Kidney glomerular epithelial cell (primary cell): ENCODE measurements around the gene GOLIM4.
"Not testable (repeated sequence)": the region's sequence is repeated elsewhere in the genome, so short reads cannot be mapped to it uniquely, and the experiment has no call there.

Source experiments
- DNase-seq: peaks from one replicate; lab custom pipeline; 2025; lab: John Stamatoyannopoulos, UW

The GOLIM4 gene

DNA sequence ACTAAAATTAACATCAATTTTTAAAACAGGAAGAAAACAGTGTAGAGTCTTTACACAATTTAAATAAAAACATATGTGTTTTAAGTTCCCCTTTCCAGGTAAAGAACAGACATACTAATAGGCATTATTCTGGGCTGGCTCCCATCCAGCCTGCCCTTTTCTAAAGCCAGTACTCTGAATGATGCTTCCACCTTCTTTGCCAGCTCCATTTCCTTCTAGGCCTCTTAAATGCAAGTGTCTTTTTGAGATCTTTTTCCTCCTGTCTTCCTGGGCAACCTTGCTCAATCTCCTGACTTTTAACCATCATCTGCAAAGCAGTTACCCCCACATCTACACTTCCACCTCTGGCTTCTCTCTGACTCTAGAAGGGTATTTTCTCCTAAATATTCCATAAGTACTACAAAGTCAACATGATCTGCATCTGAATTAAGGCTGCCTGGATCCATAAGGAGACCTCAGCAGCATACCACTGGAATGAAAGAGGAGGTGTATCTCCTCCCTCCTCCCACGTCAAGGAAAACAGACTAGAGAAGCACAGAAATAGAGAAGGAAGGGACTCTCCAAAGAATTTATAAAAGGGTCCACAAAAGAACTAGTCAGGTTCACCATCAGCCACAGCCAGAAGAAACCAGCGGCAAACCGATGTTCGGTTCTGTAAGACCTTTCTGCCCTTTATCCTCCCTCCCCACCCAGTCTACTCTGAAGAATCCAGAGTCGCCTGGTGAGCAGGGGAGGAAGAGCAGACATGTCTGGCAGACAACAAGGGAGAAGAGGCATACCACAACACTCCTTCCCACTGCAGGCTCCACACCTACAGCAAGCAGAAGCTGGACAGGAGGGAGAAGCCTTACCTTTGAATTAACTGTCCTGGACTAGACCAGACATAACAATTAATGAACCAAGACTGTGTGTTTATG, 47.1 kb downstream of the GOLIM4 start:
- peak; percentile 21 for DNase-seq

DNA sequence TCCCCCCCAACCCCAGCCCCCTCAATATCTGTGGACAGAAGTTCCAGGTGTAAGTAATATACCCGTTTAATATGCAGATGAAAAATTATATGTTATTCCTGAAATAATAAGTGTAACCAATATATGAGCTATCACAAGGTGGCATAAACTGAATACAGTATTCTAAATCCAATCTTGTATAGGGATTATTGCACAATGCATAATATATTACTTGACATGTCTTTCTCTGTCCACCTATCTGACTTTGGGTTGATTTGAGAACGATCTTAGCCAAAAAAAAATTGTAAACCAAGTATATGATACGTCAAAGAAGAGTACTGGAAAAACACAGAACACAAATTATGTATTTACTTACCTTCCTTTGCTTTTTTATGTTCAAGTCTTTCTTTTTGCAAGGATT, 47.8 kb downstream of the GOLIM4 start:
- no peak for DNase-seq

DNA sequence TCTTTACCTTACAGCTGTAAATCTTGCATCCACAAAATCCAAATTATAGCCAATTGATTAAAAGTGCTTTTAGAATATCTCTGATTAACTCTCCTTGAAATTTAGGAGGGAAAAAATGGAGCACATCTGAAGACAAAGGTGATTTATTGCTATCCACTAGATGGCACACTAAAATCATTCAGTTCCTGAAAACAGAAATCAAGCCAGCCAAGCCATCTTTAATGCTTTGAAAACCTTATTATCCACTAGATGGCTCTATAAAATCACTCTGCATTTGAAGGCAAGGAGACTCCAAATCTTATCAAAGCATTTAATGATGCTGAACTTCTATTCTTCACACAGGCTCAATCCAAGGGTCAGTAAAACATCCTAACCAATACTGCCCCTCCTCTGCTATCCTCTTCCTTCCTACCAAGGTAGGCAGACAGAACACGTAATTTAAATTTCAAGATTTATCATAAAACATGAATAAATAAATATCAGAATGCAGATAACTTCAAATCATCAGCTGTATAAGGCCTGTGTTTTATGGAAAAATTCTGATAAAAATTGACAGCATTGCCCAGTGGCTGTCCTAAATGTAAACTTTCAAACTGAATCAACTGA, 48.4 kb downstream of the GOLIM4 start:
- peak; percentile 88 for DNase-seq

DNA sequence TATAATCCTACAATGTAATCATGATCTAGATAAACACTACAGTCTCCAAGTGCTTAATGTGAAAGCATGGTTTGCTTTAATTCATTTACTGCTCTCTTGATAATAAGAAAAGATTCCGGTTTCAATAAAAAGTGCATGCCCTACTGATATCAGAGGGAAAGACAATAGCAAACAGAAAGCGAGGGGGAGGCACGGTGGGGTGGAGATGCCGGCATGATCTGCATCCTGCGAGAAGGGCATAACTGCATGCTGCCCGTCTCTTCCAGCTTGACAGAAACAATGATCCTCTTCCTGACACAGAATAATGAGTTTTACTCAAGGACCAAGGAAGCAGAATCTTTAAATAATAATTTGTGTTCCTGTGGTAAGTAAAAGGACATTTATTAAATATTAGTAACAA, 51.7 kb downstream of the GOLIM4 start:
- DNase-seq = no peak

DNA sequence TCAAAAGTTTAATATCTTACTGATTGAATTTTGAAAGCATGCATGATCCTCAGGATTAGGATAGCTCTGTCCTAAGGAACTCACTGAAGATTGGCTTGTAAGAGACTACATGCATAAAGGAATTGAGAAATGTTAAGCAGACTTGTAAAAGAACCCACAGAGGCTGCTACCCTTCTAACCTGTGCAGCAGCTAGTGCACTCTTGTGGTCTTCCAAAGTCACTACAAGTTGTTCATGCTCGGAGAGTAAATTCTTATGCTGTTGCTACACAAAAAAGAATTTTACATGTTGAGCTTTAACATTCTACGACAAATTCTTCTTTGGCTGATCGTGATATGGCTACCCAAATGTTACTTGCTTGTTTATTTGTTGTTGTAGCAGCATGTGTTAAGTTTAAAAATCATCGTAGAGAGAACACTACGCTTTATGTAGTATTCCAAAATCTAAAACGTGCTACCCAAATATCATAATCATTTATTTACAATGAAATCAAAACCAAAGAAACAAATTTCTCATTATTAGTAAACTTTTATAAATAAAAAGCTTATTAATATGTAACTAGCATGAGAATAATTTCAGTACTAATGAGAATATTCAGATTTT, 55.0 kb downstream of the GOLIM4 start:
- DNase-seq = peak; percentile 10

DNA sequence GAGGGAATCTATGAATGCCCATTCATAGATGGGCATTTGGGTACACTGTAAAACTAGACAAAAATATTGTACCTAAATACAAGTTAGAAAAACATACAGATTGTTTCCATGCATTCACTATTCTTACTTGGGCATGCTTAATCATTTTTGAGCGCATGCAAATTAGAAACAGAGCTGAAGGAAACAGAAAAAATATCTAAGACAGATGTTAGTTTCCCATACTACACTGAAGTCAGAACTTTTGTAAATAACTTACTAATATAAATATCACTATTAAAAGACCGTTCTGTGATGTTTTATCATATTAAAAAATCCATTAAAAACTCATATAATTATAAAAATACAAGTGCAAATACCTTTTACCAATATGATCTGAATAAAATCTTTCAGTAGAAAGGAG, 58.7 kb downstream of the GOLIM4 start:
- DNase-seq = no peak

DNA sequence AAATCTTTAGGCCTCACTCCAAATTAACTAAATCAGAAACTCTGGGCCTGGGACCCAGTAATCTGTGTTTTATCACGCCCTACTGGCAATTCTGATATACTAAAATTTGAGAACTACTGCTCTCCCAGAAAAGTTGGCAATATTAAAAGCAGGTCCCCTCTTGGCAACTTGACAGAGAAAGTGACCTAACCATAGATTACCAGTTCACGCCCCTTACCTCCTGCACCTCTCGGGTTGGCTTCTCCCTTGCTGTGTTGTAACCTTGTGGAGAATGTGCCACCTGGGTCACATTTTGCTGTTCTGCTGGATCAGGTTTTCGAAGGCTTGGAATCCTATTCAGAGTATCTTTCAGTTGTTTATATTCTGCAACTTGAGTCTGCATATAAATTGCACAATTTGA, 59.1 kb downstream of the GOLIM4 start:
- no peak for DNase-seq

DNA sequence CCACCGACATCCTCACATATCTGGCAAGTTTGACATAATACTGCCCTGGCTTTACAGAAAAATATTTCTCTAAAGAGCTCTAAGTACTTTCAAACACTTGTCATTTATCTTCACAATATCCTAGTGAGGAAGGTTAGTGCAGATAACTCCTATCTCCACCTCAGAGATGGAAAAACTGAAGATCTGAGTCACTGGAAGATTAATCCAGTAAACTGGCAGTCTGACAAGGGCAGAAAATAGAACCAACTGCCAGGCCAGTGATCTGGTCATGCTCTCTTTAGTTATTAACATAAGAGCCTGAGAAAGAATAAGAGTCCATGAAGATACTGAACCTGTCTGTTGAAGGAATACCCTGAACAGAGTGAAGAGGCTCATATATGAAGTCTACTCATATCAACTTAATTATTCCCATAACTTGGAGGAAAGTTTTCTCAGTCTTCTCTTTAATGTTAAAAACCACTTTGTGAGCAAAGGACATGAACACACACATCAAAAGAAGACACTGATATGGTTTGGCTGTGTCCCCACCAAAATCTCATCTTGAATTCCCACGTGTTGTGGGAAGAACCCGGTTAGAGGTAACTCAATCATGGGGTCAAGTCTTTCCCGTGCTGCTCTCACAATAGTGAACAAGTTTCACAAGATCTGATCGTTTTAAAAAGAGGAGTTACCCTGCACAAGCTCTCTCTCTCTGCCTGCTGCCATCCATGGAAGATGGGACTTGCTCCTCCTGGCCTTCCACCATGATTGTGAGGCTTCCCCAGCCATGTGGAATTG, 61.4 kb downstream of the GOLIM4 start:
- DNase-seq = peak; percentile 59

DNA sequence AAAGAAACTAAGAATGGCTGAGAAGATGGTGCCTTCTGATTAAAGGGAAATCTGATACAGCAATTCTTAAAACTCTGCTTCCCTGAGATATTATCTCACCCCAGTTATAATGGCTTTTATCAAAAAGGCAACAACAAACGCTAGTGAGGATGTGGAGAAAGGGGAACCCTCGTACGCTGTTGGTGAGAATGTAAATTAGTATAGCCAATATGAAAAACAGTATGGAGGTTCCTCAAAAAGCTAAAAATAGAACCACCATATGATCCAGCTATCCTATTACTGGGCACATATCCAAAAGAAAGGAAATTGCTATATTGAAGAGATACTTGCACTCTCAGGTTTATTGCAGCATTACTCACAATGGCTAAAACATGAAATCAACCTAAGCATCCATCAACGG, 65.1 kb downstream of the GOLIM4 start:
- DNase-seq = no peak

DNA sequence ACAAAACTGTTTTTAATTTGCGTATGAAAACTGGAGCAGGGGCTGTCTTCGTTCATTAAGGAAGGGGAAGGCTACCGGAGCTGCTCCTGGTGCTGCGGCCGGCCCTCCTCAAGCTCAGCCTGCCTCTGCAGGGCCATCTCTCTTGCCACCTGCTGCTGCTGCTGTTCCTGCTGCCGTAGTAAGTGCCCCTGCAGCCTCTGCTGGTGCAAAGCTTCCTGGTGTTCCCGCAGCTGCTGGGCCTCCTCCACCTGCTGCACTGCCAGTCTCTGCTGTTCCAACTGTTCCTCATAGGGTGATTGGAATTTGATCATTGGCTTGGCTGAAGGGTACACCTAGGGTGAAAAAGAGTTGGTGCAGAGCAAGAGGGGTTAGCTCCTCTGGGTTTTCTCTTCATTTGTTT, 66.0 kb downstream of the GOLIM4 start:
- DNase-seq = no peak

DNA sequence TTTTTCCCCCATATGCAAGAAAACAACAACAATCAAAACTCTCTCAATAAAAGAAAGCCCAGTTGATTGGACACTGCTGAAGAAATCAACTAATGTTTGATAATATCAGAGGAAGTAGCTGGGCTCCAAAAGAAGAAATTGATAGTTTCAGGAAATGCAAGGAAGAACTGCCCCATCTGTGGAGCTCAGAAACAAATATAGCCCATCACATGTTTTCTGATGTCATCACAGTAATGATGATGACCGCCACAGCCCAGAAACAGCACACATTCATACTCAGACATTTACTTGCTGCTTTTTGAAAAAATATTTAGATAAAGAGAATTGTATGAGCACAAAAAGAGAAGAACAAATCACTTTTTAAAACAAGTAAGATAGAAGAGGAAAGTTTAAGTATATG, 67.6 kb downstream of the GOLIM4 start:
- no peak for DNase-seq

DNA sequence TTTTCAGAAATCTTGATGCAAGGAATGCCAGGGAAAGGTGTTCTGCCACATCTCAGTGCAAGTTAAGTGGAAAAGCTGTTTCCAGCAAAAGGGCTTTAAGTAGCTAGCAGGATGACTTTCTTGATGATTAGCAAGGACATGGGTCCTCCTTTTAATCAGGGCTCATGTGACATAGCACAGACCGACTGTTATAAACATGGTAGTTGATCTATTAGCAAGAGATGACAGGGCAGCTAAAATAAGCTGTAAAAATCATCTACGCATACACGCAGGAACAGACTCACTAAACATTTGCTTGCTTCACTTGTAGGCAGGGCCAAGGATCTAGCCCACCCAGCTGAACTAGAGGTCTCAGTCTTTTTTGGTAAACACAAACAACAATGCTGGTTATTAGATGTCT, 69.0 kb downstream of the GOLIM4 start:
- DNase-seq = no peak

DNA sequence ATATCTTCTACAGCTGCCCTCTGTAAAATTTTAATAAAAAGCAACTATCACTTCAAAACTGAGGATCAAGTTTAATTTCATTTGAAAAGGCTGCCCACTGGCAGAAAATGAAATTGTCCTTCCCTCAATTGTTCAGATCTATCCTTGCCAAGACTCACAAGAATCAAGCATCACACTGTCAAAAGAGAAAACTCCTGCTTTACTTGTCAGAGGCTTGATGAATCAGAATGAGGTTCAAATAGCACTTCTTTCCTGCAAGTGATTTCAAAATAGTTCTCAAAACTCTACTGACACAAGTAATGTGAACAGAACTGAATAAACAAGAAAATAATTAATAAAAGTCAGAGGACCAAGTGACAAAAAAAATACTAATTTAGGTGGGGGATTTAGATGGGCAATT, 70.6 kb downstream of the GOLIM4 start:
- no peak for DNase-seq

DNA sequence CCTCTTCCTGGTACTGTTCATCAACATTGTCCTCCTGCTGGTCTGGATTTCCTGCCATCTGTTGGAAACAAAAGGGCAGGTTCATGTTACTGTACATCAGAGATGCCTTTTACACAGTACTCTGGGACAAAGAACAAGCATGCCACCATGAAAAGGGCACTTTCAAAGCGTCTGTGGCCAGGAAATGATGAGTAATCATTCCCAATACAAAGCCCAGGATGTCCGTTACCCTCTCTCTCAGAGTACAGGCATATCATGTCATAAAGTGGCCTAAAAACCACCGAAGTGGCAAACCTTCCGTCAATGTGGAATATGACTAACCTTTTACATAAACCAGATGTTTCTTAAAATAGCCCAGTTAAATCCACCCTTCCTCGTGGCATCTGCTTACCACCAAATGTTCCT, 71.2 kb downstream of the GOLIM4 start:
- no peak for DNase-seq

DNA sequence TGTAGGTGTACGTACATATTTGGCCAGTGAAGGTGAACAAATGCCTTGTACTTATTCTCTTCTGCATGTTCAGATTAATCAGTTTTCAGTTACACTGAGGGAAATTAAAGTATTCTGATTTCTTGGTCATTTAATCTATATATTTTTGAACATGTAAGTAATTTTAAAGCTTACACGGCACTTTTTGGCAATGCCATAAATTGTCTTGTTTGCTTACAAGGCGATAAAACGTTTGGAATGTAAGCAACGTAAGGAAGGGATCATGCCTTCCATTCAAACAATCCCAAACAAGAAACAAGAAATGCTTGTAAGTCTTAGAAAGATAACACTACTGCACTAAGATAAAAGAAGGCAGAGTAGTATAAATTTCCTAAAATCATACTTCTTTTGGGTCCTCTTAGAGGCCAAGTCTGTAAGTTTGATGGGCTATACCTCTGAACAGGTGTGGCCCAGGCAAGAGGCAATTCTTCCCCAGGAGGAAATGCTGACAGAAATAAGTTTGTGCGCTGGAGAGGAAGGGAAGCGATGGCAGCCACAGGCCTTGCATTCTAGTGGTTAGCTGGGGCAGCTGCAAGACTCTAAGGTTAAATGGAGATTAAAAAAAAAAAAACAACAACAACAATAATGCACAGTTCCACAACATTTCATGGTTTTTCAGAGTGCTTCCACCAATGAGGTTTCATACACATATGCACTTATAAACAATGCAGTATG, 73.8 kb downstream of the GOLIM4 start:
- no peak for DNase-seq

DNA sequence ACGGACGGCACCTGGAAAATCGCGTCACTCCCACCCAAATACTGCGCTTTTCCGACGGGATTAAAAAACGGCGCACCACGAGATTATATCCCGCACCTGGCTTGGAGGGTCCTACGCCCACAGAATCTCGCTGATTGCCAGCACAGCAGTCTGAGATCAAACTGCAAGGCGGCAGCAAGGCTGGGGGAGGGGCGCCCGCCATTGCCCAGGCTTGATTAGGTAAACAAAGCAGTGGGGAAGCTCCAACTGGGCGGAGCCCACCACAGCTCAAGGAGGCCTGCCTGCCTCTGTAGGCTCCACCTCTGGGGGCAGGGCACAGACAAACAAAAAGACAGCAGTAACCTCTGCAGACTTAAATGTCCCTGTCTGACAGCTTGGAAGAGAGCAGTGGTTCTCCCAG, 84.4 kb downstream of the GOLIM4 start:
- not testable (repeated sequence) for DNase-seq

DNA sequence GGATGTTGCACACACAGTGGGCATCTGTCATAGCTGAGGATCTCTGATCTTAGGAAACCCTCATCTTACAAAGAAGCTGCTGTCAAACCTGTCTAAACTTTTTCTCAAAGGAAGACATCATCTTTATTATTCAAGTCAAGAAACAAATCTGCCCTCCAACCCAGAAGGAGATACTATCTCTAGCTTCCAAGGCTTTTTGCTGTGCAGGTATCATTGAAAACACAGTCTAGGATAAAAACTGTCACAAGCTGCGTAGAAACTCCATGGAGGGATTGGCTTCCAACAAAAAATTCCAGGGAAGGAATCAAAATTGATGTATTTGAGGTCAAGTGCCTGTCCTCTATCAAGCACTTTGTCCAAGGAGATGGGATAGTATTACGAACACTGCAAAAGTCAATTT, 89.1 kb downstream of the GOLIM4 start:
- no peak for DNase-seq

DNA sequence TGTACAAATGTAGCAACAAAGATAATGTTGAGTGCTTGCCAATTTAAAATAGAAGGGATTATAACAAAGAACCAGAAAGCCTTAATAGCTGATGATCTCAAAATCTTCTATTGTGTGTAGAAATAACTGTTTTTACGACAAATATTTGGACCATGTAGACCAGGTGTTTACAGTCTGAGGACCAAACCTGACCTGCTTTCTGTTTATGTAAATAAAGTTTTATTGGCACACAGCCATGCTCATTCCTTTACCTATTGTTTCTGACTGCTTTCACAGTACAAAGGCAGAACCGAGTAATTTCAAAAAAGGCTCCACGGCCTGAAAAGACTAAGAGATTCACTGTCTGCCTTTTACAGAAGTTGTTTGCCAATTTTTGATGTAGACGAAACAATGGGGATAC, 91.8 kb downstream of the GOLIM4 start:
- DNase-seq = no peak

DNA sequence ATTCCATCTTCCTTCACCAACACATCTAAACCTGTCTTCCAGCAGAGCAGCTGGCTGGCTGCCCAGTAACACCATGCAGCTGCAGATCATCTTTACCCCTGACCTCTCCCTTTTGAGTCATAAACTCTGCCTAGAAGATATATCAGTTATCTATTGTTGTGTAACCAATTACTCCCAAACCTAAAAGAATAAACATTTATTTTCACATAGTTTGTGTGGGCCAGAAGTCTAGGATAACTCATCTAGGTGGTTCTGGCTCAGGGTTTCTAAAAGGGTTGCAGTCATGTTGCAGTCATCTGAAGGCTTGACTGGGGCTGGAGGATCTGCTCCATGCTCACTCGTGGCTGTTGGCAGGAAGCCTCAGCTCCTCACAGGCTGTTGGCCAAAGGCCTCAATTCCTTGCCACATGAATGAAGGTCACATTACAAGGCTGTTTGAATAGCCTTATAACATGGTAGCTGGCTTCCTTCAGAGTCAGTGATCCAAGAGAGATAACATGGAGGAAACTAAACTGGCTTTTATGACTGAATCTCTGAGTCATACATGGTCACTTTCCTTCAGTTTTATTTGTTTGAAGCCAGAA, 92.8 kb downstream of the GOLIM4 start:
- peak; percentile 31 for DNase-seq

DNA sequence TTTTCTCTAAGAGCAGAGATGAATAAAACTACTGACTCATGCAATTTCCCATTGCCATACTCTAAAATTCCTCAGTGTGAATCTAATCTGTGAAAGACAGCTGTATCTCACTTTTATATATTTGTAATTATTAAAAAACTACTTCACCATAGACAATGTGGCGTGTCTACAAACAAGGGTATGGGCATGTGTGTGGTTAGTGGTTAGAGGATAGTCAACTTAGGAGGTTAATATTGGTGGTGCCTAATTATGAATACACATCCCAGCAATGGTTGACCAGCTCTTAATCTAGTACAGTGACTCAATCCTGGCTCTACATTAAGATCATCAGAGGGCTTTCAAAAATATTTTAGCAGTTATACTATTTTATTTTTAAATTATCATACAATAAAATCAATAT, 94.5 kb downstream of the GOLIM4 start:
- DNase-seq = no peak

DNA sequence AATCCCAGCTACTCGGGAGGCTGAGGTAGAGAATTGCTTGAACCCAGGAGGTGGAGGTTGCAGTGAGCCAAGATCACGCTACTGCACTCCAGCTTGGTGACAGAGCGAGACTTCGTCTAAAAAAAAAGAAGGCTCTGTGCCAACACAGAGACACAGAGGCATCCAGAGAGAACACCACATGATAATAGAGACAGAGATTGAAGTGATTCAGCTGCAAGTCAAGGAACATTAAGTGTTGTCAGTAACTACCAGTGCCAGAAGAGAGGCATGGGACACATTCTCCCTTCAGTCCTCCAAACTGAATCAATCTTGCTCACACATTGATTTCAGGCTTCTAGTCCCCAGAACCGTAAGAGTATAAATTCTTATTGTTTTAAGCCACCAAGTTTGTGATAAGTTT, 97.5 kb downstream of the GOLIM4 start:
- DNase-seq = no peak
